ENCODE data around the gene KRTAP10-10. TPM values are rescaled to one million over a fixed set of nuclear protein-coding genes. Genes with fewer than 3 reads are reported as not detected.

Gene KRTAP10-10
- total and polyA plus RNA-seq, 9 of the 15 experiments (the other 6 are each of a cell fraction or from before 2014, with no cell fraction given): not detected

DNA sequence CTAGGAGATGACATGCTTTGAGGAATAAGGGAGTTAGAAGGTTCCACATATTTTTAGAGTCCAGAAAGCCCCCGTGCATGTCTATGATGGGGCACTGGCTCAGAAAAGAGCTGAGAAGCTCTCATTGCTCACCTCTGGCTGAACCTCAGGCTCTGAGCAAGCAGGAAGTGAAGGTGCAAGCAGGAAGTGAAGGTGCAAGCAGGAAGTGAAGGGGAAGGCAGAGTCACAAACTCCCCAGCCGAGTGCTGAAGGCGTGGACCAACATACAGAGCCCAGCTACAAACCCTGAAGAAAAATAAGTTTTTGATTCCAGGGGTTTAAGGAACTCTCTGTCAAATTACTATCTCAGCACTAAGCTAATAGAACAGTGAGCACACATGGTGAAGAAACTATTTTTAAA is 18.2 kb upstream of the KRTAP10-10 start:
- no peaks in the 10 kb centered on the region for H3K79me2 ChIP-seq (ENCODE audit: control insufficient read depth, insufficient read depth, low read length)
- no peak overlapping the region for H3K9ac ChIP-seq (ENCODE audit: insufficient read depth in 1 of 2, low read depth in 2 of 2, low read length in 2 of 2)
- FAIRE-seq: no peak
- 0% methylated on average over 3 of the region's 3 CpGs for WGBS (ENCODE audit: insufficient coverage, low coverage, missing lambda C conversion rate)
- no peak overlapping the region for H2AFZ ChIP-seq (ENCODE audit: low read depth, low read length)
- in situ Hi-C loops (cut with MboI) (no loop called here), intact Hi-C loops (cut with micrococcal nuclease) (no loop called here)
- H3K9me1 ChIP-seq (ENCODE audit: control insufficient read depth, insufficient read depth, low read length): peaks cover 3% of the 10 kb centered on the region
- H3K27ac ChIP-seq (ENCODE audit: extremely low read depth, low read depth, low read length): no peak overlapping the region
- TF ChIP-seq ELF1 (tag; IDR thresholded peaks at IDR 0.05): 0 out of 2 replicates have a peak, but pooled peaks have one; percentile 27
- TF ChIP-seq CHD1 (IDR thresholded peaks at IDR 0.05; ENCODE audit: low read length): no peak
- no peak for ATAC-seq
- no peak overlapping the region for H3K4me2 ChIP-seq (ENCODE audit: insufficient read depth, low read length)
- no peak overlapping the region for H3K4me3 ChIP-seq
- H3K36me3 ChIP-seq (ENCODE audit: control insufficient read depth, insufficient read depth, low read length): no peaks in the 10 kb centered on the region
- DNase-seq (ENCODE audit: extremely low read depth in 1 of 4, low spot score in 3 of 4): no peak
- ChIA-PET CTCF (ENCODE audit: low intra/inter-chr PET ratio) (no interaction called here), POLR2A (interaction anchor here (1.5 kb wide), 1 partner anchor 25 kb away, joined by 5 read pairs; no protein-coding TSS in a partner anchor)
- H3K27me3 ChIP-seq (ENCODE audit: control insufficient read depth in 2 of 2, insufficient read depth in 2 of 2, low read length in 2 of 2): peaks cover 14 to 33% of the 10 kb centered on the region in 2 experiments; a peak in 4 of 5 replicates
- BruUV-seq (replicated peaks): no TSS peak
- no peaks in the 10 kb centered on the region for H3K9me3 ChIP-seq (replicated peaks; ENCODE audit: control insufficient read depth, insufficient read depth, low read depth, low read length)
- peaks cover 0 to 8% of the 10 kb centered on the region in 2 experiments; a peak in 2 of 5 replicates for H3K4me1 ChIP-seq (replicated peaks in 1 of 2; ENCODE audit: control insufficient read depth in 2 of 2, insufficient read depth in 2 of 2, low read length in 2 of 2)
- no peaks in the 10 kb centered on the region for H4K20me1 ChIP-seq (replicated peaks; ENCODE audit: control insufficient read depth, insufficient read depth, low read length)

DNA sequence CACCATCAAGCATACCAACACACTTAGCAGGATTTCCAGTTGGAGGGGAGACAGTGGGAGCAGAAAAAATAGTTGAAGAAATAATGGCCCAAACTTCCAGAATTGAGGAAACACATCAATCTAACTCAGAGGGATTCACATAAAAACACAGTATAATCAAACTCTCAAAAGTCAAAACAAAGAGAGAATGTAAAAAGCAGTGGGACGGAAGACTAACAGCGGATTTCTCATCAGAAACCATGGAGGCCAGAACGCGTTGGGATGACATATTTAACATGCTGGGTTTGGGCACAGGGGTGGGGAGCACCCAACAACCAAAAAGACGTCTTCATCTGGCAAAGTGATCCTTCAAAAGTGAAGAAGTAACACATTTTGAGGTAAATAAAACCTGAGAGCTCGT is 17.3 kb upstream of the KRTAP10-10 start:
- in situ Hi-C loops (cut with MboI) (no loop called here), intact Hi-C loops (cut with micrococcal nuclease) (no loop called here)
- H3K79me2 ChIP-seq (ENCODE audit: control insufficient read depth, insufficient read depth, low read length): no peaks in the 10 kb centered on the region
- POLR2A ChIA-PET: interaction anchor here (1.5 kb wide), 1 partner anchor 26 kb away, joined by 5 read pairs; no protein-coding TSS in a partner anchor
- no TSS peak for BruUV-seq (replicated peaks)
- no peaks in the 10 kb centered on the region for H3K9me3 ChIP-seq (replicated peaks; ENCODE audit: control insufficient read depth, insufficient read depth, low read depth, low read length)
- H3K9me1 ChIP-seq (ENCODE audit: control insufficient read depth, insufficient read depth, low read length): no peaks in the 10 kb centered on the region
- TF ChIP-seq CBX3 (IDR thresholded peaks at IDR 0.05; ENCODE audit: borderline replicate concordance in 1 of 2, low read length in 2 of 2): peak in 1 of 2 experiments; percentile 26; a peak in 1 of 3 replicates
- peak; percentile 82; the same call in 1 of the 2 replicates for TF ChIP-seq TRIM28 (IDR thresholded peaks at IDR 0.05)
- TF ChIP-seq, protein P1, sequence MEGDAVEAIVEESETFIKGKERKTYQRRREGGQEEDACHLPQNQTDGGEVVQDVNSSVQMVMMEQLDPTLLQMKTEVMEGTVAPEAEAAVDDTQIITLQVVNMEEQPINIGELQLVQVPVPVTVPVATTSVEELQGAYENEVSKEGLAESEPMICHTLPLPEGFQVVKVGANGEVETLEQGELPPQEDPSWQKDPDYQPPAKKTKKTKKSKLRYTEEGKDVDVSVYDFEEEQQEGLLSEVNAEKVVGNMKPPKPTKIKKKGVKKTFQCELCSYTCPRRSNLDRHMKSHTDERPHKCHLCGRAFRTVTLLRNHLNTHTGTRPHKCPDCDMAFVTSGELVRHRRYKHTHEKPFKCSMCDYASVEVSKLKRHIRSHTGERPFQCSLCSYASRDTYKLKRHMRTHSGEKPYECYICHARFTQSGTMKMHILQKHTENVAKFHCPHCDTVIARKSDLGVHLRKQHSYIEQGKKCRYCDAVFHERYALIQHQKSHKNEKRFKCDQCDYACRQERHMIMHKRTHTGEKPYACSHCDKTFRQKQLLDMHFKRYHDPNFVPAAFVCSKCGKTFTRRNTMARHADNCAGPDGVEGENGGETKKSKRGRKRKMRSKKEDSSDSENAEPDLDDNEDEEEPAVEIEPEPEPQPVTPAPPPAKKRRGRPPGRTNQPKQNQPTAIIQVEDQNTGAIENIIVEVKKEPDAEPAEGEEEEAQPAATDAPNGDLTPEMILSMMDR (IDR thresholded peaks at IDR 0.05 in 2 of 3, conservative IDR thresholded peaks at IDR 0.05 in 1 of 3; ENCODE audit: insufficient read depth in 2 of 3, low read depth in 1 of 3, low read length in 3 of 3): no peak
- TF ChIP-seq CBX5 (IDR thresholded peaks at IDR 0.05; ENCODE audit: borderline replicate concordance, low read depth): peak; percentile 51; the same call in 1 of the 2 replicates
- FAIRE-seq: no peak
- CTCF ChIA-PET (ENCODE audit: low intra/inter-chr PET ratio): no interaction called here
- H3K36me3 ChIP-seq (ENCODE audit: control insufficient read depth, insufficient read depth, low read length): no peaks in the 10 kb centered on the region
- H3K4me2 ChIP-seq (ENCODE audit: insufficient read depth, low read length): no peak overlapping the region
- H2AFZ ChIP-seq (ENCODE audit: low read depth, low read length): no peak overlapping the region
- no peak overlapping the region for H3K9ac ChIP-seq (ENCODE audit: insufficient read depth in 1 of 2, low read depth in 2 of 2, low read length in 2 of 2)
- peaks cover 4 to 23% of the 10 kb centered on the region in 2 experiments; a peak in 3 of 5 replicates for H3K27me3 ChIP-seq (ENCODE audit: control insufficient read depth in 2 of 2, insufficient read depth in 2 of 2, low read length in 2 of 2)
- ATAC-seq: no peak
- no peak overlapping the region for H3K27ac ChIP-seq (ENCODE audit: extremely low read depth, low read depth, low read length)
- H3K4me1 ChIP-seq (replicated peaks in 1 of 2; ENCODE audit: control insufficient read depth in 2 of 2, insufficient read depth in 2 of 2, low read length in 2 of 2): peaks cover 0 to 4% of the 10 kb centered on the region in 2 experiments; a peak in 2 of 5 replicates
- no peaks in the 10 kb centered on the region for H4K20me1 ChIP-seq (replicated peaks; ENCODE audit: control insufficient read depth, insufficient read depth, low read length)
- H3K4me3 ChIP-seq: no peak overlapping the region
- WGBS (ENCODE audit: insufficient coverage, low coverage, missing lambda C conversion rate): under 1% methylated on average over 6 of the region's 6 CpGs
- no peak for DNase-seq (ENCODE audit: extremely low read depth in 1 of 4, low spot score in 3 of 4)

Measured in K562 (cell line).